ENCODE data around the gene SCN2B. TPM values are rescaled to one million over a fixed set of nuclear protein-coding genes. Genes with fewer than 3 reads are reported as not detected.

Gene SCN2B
- polyA plus RNA-seq, 1 donor from 2014 or later = 1.1 TPM

GRCh38 chr11:118132385-118133151 lies 43.9 kb downstream of the SCN2B start:
- Histone ChIP-seq H3K27ac (ENCODE audit: low read length) (no peak overlapping the region), H3K4me3 (ENCODE audit: low read length) (no peak overlapping the region), H3K4me2 (ENCODE audit: low read length) (no peak overlapping the region), H3K36me3 (ENCODE audit: insufficient read depth, low read length) (no peaks in the 10 kb centered on the region), H3K27me3 (ENCODE audit: insufficient read depth, low read depth, low read length) (no peaks in the 10 kb centered on the region), H3K79me2 (replicated peaks; ENCODE audit: insufficient read depth, low read length) (no peaks in the 10 kb centered on the region), H3K9me3 (ENCODE audit: low read length) (no peaks in the 10 kb centered on the region), H3F3A (ENCODE audit: insufficient read depth, low read length, poor library complexity, severe bottlenecking) (no peaks in the 10 kb centered on the region), H2AFZ (ENCODE audit: low read depth, low read length) (no peak overlapping the region), H3K9ac (ENCODE audit: low read length) (no peak overlapping the region), H4K20me1 (ENCODE audit: insufficient read depth) (no peaks in the 10 kb centered on the region), H3K9me2 (ENCODE audit: insufficient read depth, low read length) (no peaks in the 10 kb centered on the region)
- TF ChIP-seq, protein P1, sequence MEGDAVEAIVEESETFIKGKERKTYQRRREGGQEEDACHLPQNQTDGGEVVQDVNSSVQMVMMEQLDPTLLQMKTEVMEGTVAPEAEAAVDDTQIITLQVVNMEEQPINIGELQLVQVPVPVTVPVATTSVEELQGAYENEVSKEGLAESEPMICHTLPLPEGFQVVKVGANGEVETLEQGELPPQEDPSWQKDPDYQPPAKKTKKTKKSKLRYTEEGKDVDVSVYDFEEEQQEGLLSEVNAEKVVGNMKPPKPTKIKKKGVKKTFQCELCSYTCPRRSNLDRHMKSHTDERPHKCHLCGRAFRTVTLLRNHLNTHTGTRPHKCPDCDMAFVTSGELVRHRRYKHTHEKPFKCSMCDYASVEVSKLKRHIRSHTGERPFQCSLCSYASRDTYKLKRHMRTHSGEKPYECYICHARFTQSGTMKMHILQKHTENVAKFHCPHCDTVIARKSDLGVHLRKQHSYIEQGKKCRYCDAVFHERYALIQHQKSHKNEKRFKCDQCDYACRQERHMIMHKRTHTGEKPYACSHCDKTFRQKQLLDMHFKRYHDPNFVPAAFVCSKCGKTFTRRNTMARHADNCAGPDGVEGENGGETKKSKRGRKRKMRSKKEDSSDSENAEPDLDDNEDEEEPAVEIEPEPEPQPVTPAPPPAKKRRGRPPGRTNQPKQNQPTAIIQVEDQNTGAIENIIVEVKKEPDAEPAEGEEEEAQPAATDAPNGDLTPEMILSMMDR (IDR thresholded peaks at IDR 0.05; ENCODE audit: poor library complexity, severe bottlenecking) = no peak
- TF ChIP-seq EP300 (conservative IDR thresholded peaks at IDR 0.05; ENCODE audit: poor library complexity, severe bottlenecking) = no peak
- TF ChIP-seq, protein P2, sequence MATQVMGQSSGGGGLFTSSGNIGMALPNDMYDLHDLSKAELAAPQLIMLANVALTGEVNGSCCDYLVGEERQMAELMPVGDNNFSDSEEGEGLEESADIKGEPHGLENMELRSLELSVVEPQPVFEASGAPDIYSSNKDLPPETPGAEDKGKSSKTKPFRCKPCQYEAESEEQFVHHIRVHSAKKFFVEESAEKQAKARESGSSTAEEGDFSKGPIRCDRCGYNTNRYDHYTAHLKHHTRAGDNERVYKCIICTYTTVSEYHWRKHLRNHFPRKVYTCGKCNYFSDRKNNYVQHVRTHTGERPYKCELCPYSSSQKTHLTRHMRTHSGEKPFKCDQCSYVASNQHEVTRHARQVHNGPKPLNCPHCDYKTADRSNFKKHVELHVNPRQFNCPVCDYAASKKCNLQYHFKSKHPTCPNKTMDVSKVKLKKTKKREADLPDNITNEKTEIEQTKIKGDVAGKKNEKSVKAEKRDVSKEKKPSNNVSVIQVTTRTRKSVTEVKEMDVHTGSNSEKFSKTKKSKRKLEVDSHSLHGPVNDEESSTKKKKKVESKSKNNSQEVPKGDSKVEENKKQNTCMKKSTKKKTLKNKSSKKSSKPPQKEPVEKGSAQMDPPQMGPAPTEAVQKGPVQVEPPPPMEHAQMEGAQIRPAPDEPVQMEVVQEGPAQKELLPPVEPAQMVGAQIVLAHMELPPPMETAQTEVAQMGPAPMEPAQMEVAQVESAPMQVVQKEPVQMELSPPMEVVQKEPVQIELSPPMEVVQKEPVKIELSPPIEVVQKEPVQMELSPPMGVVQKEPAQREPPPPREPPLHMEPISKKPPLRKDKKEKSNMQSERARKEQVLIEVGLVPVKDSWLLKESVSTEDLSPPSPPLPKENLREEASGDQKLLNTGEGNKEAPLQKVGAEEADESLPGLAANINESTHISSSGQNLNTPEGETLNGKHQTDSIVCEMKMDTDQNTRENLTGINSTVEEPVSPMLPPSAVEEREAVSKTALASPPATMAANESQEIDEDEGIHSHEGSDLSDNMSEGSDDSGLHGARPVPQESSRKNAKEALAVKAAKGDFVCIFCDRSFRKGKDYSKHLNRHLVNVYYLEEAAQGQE (IDR thresholded peaks at IDR 0.05; ENCODE audit: borderline replicate concordance) = no peak
- TF ChIP-seq RAD21 (conservative IDR thresholded peaks at IDR 0.05) = no peak
- TF ChIP-seq POLR2AphosphoS5 (IDR thresholded peaks at IDR 0.05) = no peak
- no peak for TF ChIP-seq SMC3 (conservative IDR thresholded peaks at IDR 0.05; ENCODE audit: poor library complexity)
- no peak for TF ChIP-seq TAF1 (IDR thresholded peaks at IDR 0.05; ENCODE audit: low read depth)
- TF ChIP-seq MXI1 (conservative IDR thresholded peaks at IDR 0.05; ENCODE audit: poor library complexity, severe bottlenecking) = no peak
- no peak for TF ChIP-seq EZH2 (IDR thresholded peaks at IDR 0.05; ENCODE audit: borderline replicate concordance, insufficient read depth, low read length, poor library complexity, severe bottlenecking)

DNA sequence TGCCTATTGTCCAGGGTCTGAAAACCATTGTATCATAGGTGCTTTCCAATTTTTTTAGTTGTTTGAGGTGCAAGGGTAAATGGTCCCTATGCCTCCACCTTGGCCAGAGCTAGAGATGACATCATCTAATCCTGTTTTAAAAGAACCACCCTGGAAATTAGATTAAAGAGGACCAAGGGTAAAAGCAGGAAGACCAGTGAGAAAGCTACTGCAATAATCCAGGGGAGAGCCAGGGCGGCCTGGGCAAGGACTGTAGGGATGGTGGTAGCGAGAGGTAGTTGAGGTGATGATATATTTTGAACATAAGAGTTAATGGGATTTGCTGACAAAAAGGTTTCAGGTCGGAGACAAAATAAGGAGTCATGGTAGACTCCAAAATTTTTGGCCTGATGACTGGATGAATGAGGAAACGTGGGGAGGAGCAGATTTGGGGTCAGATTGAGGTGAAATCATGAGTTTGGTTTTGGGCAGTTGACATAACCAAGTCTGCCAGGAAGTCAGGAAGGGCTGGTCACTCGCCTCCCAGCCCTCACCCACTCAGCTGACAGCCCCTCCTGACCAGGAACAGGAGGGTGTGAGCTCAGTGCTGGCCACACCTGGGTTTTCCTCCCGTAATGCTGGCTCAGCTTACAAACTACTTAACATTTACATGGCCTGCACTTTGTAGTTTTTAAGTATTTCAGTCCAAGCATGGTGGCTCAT lies 46.8 kb downstream of the SCN2B start:
- no peak overlapping the region for H3K9ac ChIP-seq (ENCODE audit: low read length)
- no peaks in the 10 kb centered on the region for H3K9me2 ChIP-seq (ENCODE audit: insufficient read depth, low read length)
- H2AFZ ChIP-seq (ENCODE audit: low read depth, low read length) = no peak overlapping the region
- H3K4me2 ChIP-seq (ENCODE audit: low read length) = no peak overlapping the region
- H3K36me3 ChIP-seq (ENCODE audit: insufficient read depth, low read length) = no peaks in the 10 kb centered on the region
- no peaks in the 10 kb centered on the region for H3K9me3 ChIP-seq (ENCODE audit: low read length)
- H3F3A ChIP-seq (ENCODE audit: insufficient read depth, low read length, poor library complexity, severe bottlenecking) = no peaks in the 10 kb centered on the region
- no peaks in the 10 kb centered on the region for H3K79me2 ChIP-seq (replicated peaks; ENCODE audit: insufficient read depth, low read length)
- H4K20me1 ChIP-seq (ENCODE audit: insufficient read depth) = no peaks in the 10 kb centered on the region
- no peak overlapping the region for H3K4me3 ChIP-seq (ENCODE audit: low read length)
- H3K27me3 ChIP-seq (ENCODE audit: insufficient read depth, low read depth, low read length) = no peaks in the 10 kb centered on the region
- TF ChIP-seq TAF1 (IDR thresholded peaks at IDR 0.05; ENCODE audit: low read depth) (no peak), MXI1 (conservative IDR thresholded peaks at IDR 0.05; ENCODE audit: poor library complexity, severe bottlenecking) (no peak), POLR2AphosphoS5 (IDR thresholded peaks at IDR 0.05) (no peak), EZH2 (IDR thresholded peaks at IDR 0.05; ENCODE audit: borderline replicate concordance, insufficient read depth, low read length, poor library complexity, severe bottlenecking) (no peak), RAD21 (conservative IDR thresholded peaks at IDR 0.05) (no peak), EP300 (conservative IDR thresholded peaks at IDR 0.05; ENCODE audit: poor library complexity, severe bottlenecking) (no peak)
- TF ChIP-seq, protein P2 (IDR thresholded peaks at IDR 0.05; ENCODE audit: borderline replicate concordance) = no peak
- TF ChIP-seq, protein P1 (IDR thresholded peaks at IDR 0.05; ENCODE audit: poor library complexity, severe bottlenecking) = no peak
- no peak overlapping the region for H3K27ac ChIP-seq (ENCODE audit: low read length)

All from neural cell (in vitro differentiated cells).